HG03280 (cell line): Measurements from ENCODE around the gene KLHL41.
A peak's percentile ranks its signal among the peaks of the same experiment; 100 is the strongest.

Experiments used
- ATAC-seq: cut with Tn5 transposase; IDR thresholded peaks from one replicate; pipeline ENCODE4 v1.9.1; 2021; ENCODE audit warnings: mild to moderate bottlenecking, moderate library complexity; ENCODE audit not compliant: unreplicated experiment

The KLHL41 gene

GRCh38 chr2:169509298-169509885, at the start of gene KLHL41:
KLHL41 (plus strand) TSS chr2:169509702; CDS start chr2:169509779, 77 bp downstream.
- no peak for ATAC-seq

GRCh38 chr2:169461143-169461542, 48.4 kb upstream of the KLHL41 start:
- ATAC-seq = no peak

GRCh38 chr2:169462896-169463695, 46.4 kb upstream of the KLHL41 start:
- no peak for ATAC-seq

- ATAC-seq = no peak
Measured at GRCh38 chr2:169464466-169464865, 45.0 kb upstream of the KLHL41 start.

GRCh38 chr2:169464882-169465281, 44.6 kb upstream of the KLHL41 start:
- ATAC-seq = no peak

GRCh38 chr2:169468841-169469240, 40.7 kb upstream of the KLHL41 start:
- ATAC-seq = no peak

- ATAC-seq = no peak
Measured at GRCh38 chr2:169469952-169470572, 39.4 kb upstream of the KLHL41 start.

GRCh38 chr2:169472249-169472648, 37.3 kb upstream of the KLHL41 start:
- ATAC-seq = no peak

- no peak for ATAC-seq
Measured at GRCh38 chr2:169476459-169476858, 33.0 kb upstream of the KLHL41 start.

- ATAC-seq = no peak
Measured at GRCh38 chr2:169478339-169478738, 31.2 kb upstream of the KLHL41 start.

GRCh38 chr2:169478745-169479256, 30.7 kb upstream of the KLHL41 start:
- ATAC-seq = no peak

GRCh38 chr2:169479257-169480078, 30.0 kb upstream of the KLHL41 start, which contains the start of gene BBS5:
BBS5 (plus strand) TSS chr2:169479494; CDS start chr2:169479554, 60 bp downstream.
- ATAC-seq = peak; percentile 95

- no peak for ATAC-seq
Measured at GRCh38 chr2:169480079-169480465, 29.4 kb upstream of the KLHL41 start.

GRCh38 chr2:169485650-169486138, 23.8 kb upstream of the KLHL41 start:
- ATAC-seq = no peak

- ATAC-seq = no peak
Measured at GRCh38 chr2:169486487-169486886, 23.0 kb upstream of the KLHL41 start.

GRCh38 chr2:169490834-169491233, 18.7 kb upstream of the KLHL41 start:
- no peak for ATAC-seq

- ATAC-seq = no peak
Measured at GRCh38 chr2:169491378-169491777, 18.1 kb upstream of the KLHL41 start.

GRCh38 chr2:169493360-169493759, 16.1 kb upstream of the KLHL41 start:
- no peak for ATAC-seq

GRCh38 chr2:169495310-169495928, 14.1 kb upstream of the KLHL41 start:
- no peak for ATAC-seq

GRCh38 chr2:169504651-169505050, 4.9 kb upstream of the KLHL41 start:
- no peak for ATAC-seq
